Measurements from ENCODE around the gene GPC5.
A peak's percentile ranks its signal among the peaks of the same experiment; 100 is the strongest.

Gene GPC5

DNA sequence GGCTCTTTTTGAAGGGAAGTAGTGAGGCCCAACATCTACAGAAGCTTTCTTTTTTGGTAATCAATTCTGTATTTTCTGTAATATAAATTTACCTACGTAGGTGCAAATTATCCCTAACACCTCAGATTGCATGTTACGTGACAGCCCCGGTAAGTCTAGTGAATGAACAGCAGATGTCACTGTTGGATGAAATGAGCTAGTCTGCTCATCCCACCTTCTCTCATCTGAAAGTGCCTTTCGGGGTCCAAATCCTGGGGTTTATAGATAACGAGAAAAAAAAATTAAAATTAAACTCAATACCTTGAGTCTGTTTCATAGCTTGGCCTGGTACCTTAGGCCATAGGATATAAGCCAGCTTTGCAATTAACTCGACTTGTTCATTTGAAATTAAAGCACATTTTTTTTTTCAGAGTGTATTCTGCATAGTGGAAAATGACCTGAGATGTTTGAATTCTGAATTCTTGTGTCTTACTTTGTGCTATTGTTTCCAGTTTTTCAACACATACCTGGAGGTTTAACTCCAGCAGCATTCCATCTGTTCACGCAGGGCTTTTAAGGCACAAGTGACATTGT is 548.2 kb downstream of the GPC5 start:
- TF ChIP-seq CTCF (IDR thresholded peaks at IDR 0.05; ENCODE audit: control extremely low read depth, extremely low read depth, low read depth, missing control alignments) = peak; percentile 28
- ChIA-PET POLR2A (no interaction called here), CTCF (interaction anchor here (1.0 to 1.5 kb wide), 3 partner anchors 11 to 36 kb away, joined by 4 to 5 read pairs (median 5); no protein-coding TSS in a partner anchor)
- DNase-seq (ENCODE audit: extremely low spot score) = peak; percentile 19

DNA sequence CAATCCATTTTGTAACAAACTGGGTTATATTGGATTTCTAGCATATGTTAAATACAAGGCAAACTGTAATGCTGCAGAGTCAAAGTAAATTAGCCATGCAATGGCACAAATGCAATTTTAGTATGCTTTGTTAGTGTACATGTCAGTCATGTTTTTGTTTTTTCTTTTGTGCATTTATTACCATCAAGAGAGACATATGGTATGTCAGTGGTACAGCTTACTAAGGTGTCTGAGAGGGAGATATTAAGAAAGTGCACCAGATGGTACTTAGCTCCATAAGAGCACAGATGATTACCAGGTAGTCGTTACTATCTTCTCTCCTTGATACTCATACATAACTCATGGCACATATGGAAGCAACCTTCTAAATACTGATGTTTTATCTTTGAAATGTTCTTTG is 550.3 kb downstream of the GPC5 start:
- ChIA-PET CTCF (no interaction called here), POLR2A (no interaction called here)
- TF ChIP-seq CTCF (IDR thresholded peaks at IDR 0.05; ENCODE audit: control extremely low read depth, extremely low read depth, low read depth, missing control alignments) = no peak
- DNase-seq (ENCODE audit: extremely low spot score) = no peak

DNA sequence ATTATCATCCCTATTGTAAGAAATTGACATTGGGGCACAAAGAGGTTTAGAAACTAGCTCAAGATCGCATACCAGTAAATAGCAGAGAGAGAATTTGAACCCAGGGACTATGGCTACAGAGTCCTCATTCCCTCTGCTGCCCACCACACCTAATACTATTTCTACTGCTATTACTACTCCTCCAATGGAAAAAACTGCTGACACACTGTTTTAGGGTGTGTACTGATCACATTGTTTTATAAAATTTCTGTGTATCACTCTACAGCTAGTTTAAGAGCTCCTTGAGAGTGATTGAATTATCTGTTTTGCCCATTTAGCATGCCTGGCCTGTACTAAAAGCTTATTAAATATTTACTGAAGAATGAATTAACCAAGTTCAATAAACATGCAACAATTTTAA is 552.4 kb downstream of the GPC5 start:
- no peak for DNase-seq (ENCODE audit: extremely low spot score)
- TF ChIP-seq CTCF (IDR thresholded peaks at IDR 0.05; ENCODE audit: control extremely low read depth, extremely low read depth, low read depth, missing control alignments) = no peak
- POLR2A ChIA-PET = no interaction called here
- CTCF ChIA-PET = interaction anchor here (1.2 to 1.3 kb wide), 2 partner anchors 9 to 27 kb away, joined by 3 read pairs; no protein-coding TSS in a partner anchor

DNA sequence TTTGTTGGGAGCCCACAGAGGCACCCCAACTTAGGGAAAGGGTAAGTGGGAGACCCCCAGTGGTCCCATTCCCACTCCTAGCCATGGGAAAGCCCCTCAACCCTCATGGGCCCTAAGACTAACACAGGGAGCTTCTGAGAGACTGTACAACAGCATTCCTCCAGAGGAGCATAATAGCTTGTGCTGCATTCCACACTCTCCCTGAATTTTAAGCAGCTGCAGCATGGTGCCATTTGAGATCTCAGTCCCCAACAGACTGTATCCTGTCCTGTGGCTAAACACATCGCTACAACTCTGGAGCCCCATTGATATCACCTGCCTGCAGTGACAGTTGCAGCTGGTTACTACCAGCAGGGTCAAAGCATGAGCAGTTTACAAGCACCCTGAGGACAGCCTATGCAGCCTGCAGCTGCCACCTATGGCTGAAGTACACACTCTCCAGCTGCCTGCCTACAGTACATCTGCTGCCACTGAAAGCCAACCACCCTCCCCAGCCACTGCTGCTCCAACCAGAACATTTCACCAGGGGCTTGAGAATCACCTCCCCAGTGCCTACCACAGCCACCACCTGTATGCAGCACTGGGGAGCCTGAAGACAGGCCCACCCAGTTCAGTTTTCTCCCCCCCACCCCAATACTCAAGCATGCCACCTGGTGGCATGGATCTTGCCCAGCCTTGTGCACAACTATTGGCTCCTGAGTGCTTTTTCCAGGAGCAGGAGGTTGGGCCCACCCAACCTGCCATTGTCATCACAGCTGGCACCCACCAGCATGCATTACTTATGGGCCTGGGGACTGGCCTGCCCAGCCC is 557.3 kb downstream of the GPC5 start:
- CTCF ChIA-PET = interaction anchor here (1.2 kb wide), 1 partner anchor 9 kb away, joined by 3 read pairs; no protein-coding TSS in a partner anchor
- no peak for TF ChIP-seq CTCF (IDR thresholded peaks at IDR 0.05; ENCODE audit: control extremely low read depth, extremely low read depth, low read depth, missing control alignments)
- no peak for DNase-seq (ENCODE audit: extremely low spot score)
- POLR2A ChIA-PET = no interaction called here

- no peak for DNase-seq (ENCODE audit: extremely low spot score)
These were observed 562.5 kb downstream of the GPC5 start for GRCh38 chr13:91960947-91961346.

GRCh38 chr13:91962946-91963345 is 564.5 kb downstream of the GPC5 start:
- no peak for TF ChIP-seq CTCF (IDR thresholded peaks at IDR 0.05; ENCODE audit: control extremely low read depth, extremely low read depth, low read depth, missing control alignments)
- DNase-seq (ENCODE audit: extremely low spot score) = no peak
- ChIA-PET POLR2A (no interaction called here), CTCF (interaction anchor here (1.1 kb wide), 1 partner anchor 23 kb away, joined by 3 read pairs; no protein-coding TSS in a partner anchor)

More at GRCh38 chr13:91960947-91961346, 562.5 kb downstream of the GPC5 start:
- ChIA-PET CTCF (no interaction called here), POLR2A (no interaction called here)
- TF ChIP-seq CTCF (IDR thresholded peaks at IDR 0.05; ENCODE audit: control extremely low read depth, extremely low read depth, low read depth, missing control alignments) = no peak

Data from GM10248 (cell line).